Mesendoderm (in vitro differentiated cells): ENCODE data around the gene OPRM1.
"Not testable (repeated sequence)": the region's sequence is repeated elsewhere in the genome, so short reads cannot be mapped to it uniquely, and the experiment has no call there.

Experiments
- DNase-seq: peaks from one replicate; pipeline ENCODE4 v3.0.0; 2013
- H2AK5ac ChIP-seq: 2 replicates; pipeline ENCODE4 v1.6.1; 2013; ENCODE audit warnings: low read length, inconsistent platforms
- H2BK120ac ChIP-seq: 2 replicates; pipeline ENCODE4 v1.6.1; 2013; ENCODE audit warnings: low read depth, mild to moderate bottlenecking, low read length, moderate library complexity, mixed read lengths
- H2BK15ac ChIP-seq: replicated peaks from 2 replicates; pipeline ENCODE4 v1.6.1; 2013; ENCODE audit warnings: low read depth, mild to moderate bottlenecking, moderate library complexity
- H2BK5ac ChIP-seq: 2 replicates; pipeline ENCODE4 v1.6.1; 2013; ENCODE audit warnings: low read length, inconsistent platforms
- H3K18ac ChIP-seq: 2 replicates; pipeline ENCODE4 v1.6.1; 2013; ENCODE audit warnings: mild to moderate bottlenecking, low read length, mixed read lengths
- H3K23ac ChIP-seq: one replicate; pipeline ENCODE4 v1.6.1; 2013; ENCODE audit warnings: low read length
- H3K27ac ChIP-seq: 2 replicates; pipeline ENCODE4 v1.5.1; 2013; ENCODE audit warnings: low read depth, mild to moderate bottlenecking, inconsistent platforms, low read length, moderate library complexity
- H3K27me3 ChIP-seq: 2 replicates; pipeline ENCODE4 v1.6.1; 2013; ENCODE audit warnings: low read length, control low read depth, mild to moderate bottlenecking, inconsistent platforms; ENCODE audit not compliant: insufficient read depth, poor library complexity
- H3K36me3 ChIP-seq: 2 replicates; pipeline ENCODE4 v1.6.1; 2013; ENCODE audit warnings: low read length, inconsistent platforms; ENCODE audit not compliant: control insufficient read depth, insufficient read depth
- H3K4ac ChIP-seq: one replicate; pipeline ENCODE4 v1.6.1; 2013; ENCODE audit warnings: low read depth, mild to moderate bottlenecking, low read length, moderate library complexity
- H3K4me1 ChIP-seq: 2 replicates; pipeline ENCODE4 v1.6.1; 2013; ENCODE audit warnings: low read depth, low read length, inconsistent platforms; ENCODE audit not compliant: control insufficient read depth
- H3K4me2 ChIP-seq: 2 replicates; pipeline ENCODE4 v1.6.1; 2013; ENCODE audit warnings: low read length
- H3K4me3 ChIP-seq: 2 replicates; pipeline ENCODE4 v1.5.1; 2013; ENCODE audit warnings: mild to moderate bottlenecking, low read length
- H3K56ac ChIP-seq: one replicate; pipeline ENCODE4 v1.6.1; 2013; ENCODE audit warnings: low read length
- H3K79me1 ChIP-seq: 2 replicates; pipeline ENCODE4 v1.6.1; 2013; ENCODE audit warnings: low read length, inconsistent platforms
- H3K79me2 ChIP-seq: 2 replicates; pipeline ENCODE4 v1.6.1; 2013; ENCODE audit warnings: mild to moderate bottlenecking, low read length; ENCODE audit not compliant: control insufficient read depth, insufficient read depth
- H3K9ac ChIP-seq: 2 replicates; pipeline ENCODE4 v1.6.1; 2013; ENCODE audit warnings: low read length, inconsistent platforms
- H4K5ac ChIP-seq: one replicate; pipeline ENCODE4 v1.6.1; 2013; ENCODE audit warnings: low read length
- H4K8ac ChIP-seq: one replicate; pipeline ENCODE4 v1.6.1; 2013; ENCODE audit warnings: low read depth, mild to moderate bottlenecking, control low read depth, low read length, moderate library complexity
- WGBS: extraction: QIAGEN DNeasy Blood & Tissue Kit; methylation state at CpG from one replicate; pipeline ENCODE4 v1.1.7; 2013; ENCODE audit warnings: low lambda C conversion rate, missing lambda C conversion rate; ENCODE audit not compliant: insufficient coverage; ENCODE audit errors: extremely low coverage; 5-methylcytosine and 5-hydroxymethylcytosine counted together

Gene OPRM1

DNA sequence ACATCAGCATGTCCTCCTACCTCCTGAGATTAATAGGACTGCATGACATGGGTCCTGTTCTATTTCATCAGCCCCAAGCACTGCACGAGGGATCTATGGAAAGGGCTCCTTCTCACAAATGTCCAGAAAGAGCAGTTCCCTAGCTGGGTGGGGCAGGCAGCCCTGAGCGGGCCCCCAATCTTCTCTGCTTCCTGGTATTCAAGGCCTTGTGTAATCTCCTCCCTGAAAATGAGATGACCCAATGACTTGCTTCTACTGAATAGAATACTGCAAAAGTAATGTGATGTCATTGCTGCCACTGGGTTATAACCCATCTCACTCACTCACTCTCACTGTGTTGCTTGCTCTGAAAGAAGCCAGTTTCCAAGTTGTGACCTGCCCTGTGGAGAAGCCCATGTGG lies 126.4 kb downstream of the OPRM1 start:
- Histone ChIP-seq H3K4me3 (no peak overlapping the region), H3K4me2 (no peak overlapping the region), H4K5ac (no peak overlapping the region), H3K79me2 (no peaks in the 10 kb centered on the region), H3K9ac (no peak overlapping the region), H4K8ac (no peak overlapping the region), H2BK15ac (no peak overlapping the region), H3K27me3 (no peaks in the 10 kb centered on the region), H3K4ac (no peak overlapping the region), H2BK5ac (no peak overlapping the region), H3K36me3 (no peaks in the 10 kb centered on the region), H3K56ac (no peak overlapping the region), H3K18ac (no peak overlapping the region), H2AK5ac (no peak overlapping the region), H3K79me1 (no peaks in the 10 kb centered on the region), H3K4me1 (no peaks in the 10 kb centered on the region), H3K23ac (no peak overlapping the region), H3K27ac (no peak overlapping the region), H2BK120ac (no peak overlapping the region)
- no CpG with 5 or more reads among the region's 2 CpGs for WGBS
- DNase-seq, result no peak

DNA sequence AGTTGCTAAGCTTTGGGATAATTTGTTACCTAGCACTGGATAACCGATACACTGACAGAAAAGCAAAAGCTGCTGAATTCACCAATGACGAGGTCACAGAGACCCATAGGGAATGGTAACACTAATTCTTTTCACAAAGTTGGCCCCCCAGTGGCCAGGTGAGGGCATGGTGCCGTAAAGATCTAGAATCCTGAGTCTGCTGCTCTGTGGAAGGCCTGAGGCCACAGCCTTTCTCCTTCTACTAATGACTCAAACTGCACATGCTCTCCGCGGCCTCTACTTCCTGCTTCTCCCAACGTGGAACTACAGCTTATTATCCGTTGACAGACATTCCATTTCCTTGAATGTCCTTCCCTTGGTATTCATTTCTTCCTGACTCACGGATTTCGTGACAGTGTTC lies 127.1 kb downstream of the OPRM1 start:
- Histone ChIP-seq H3K79me1 (no peaks in the 10 kb centered on the region), H4K5ac (no peak overlapping the region), H3K4me1 (no peaks in the 10 kb centered on the region), H4K8ac (no peak overlapping the region), H3K79me2 (no peaks in the 10 kb centered on the region), H3K36me3 (no peaks in the 10 kb centered on the region), H3K27ac (no peak overlapping the region), H3K4ac (no peak overlapping the region), H3K56ac (no peak overlapping the region), H2BK120ac (no peak overlapping the region), H3K4me2 (no peak overlapping the region), H3K9ac (no peak overlapping the region), H3K27me3 (no peaks in the 10 kb centered on the region), H2BK5ac (no peak overlapping the region), H2AK5ac (no peak overlapping the region), H2BK15ac (no peak overlapping the region), H3K4me3 (no peak overlapping the region), H3K18ac (no peak overlapping the region), H3K23ac (no peak overlapping the region)
- no CpG with 5 or more reads among the region's 9 CpGs for WGBS
- peak; percentile 50 for DNase-seq

DNA sequence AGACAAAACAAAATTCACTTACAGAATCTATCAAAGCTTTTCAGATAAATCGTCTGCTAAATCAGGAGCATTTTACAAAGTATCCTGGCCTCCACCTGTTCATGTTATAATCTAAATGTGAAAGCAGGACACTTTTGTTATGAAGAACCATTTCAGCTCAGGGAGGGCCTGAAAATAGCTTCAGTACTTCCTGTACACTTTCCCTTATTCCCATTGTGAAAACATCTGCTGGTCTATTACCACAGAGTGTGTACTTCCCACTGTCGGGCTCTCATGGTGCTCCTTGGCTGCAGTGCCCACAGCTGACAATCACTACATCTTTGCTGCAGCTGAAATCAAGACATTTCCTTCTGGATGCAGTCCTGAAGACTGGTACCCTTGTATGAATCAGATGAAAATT lies 128.1 kb downstream of the OPRM1 start:
- Histone ChIP-seq H3K79me2 (no peaks in the 10 kb centered on the region), H3K27ac (no peak overlapping the region), H2BK120ac (no peak overlapping the region), H3K4ac (no peak overlapping the region), H3K4me3 (no peak overlapping the region), H3K4me1 (no peaks in the 10 kb centered on the region), H3K4me2 (no peak overlapping the region), H3K27me3 (no peaks in the 10 kb centered on the region), H3K56ac (no peak overlapping the region), H3K36me3 (no peaks in the 10 kb centered on the region), H3K9ac (no peak overlapping the region), H2BK5ac (no peak overlapping the region), H2AK5ac (no peak overlapping the region), H3K18ac (no peak overlapping the region), H3K23ac (no peak overlapping the region), H3K79me1 (no peaks in the 10 kb centered on the region), H2BK15ac (no peak overlapping the region), H4K8ac (no peak overlapping the region), H4K5ac (no peak overlapping the region)
- DNase-seq, result no peak
- WGBS, result no CpG with 5 or more reads among the region's 2 CpGs

DNA sequence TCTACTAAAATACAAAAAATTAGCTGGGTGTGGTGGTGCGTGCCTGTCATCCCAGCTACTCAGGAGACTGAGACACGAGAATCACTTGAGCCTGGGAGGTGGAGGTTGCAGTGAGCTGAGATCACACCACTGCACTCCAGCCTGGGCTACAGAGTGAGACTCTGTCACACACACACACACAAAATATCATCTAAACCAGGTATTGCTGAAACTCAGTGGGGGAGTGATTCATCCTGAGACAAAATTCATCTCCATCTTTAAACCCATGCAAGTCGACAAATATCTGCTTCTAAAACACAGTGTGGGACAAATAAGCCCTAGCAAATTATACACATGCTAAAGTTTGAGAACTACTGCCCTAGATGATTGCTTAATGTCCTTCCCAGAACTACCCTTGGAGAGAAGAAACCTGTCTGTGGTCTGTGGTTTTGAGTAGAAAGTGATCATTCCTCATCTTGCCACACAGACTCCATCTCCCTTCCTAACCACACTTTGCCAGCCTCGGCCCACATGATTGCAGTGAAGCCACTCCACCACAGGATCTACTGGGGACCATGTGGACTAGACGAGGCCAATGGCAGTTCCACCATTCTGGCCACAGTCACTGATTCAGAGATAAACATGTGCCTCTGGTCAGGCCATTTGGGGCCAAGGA lies 130.3 kb downstream of the OPRM1 start:
- Histone ChIP-seq H3K4me2 (no peak overlapping the region), H3K27ac (no peak overlapping the region), H3K23ac (no peak overlapping the region), H4K8ac (no peak overlapping the region), H3K4me1 (no peaks in the 10 kb centered on the region), H3K27me3 (no peaks in the 10 kb centered on the region), H3K36me3 (no peaks in the 10 kb centered on the region), H3K56ac (no peak overlapping the region), H2BK5ac (no peak overlapping the region), H4K5ac (no peak overlapping the region), H2AK5ac (no peak overlapping the region), H3K9ac (no peak overlapping the region), H3K18ac (no peak overlapping the region), H2BK15ac (no peak overlapping the region), H3K79me1 (no peaks in the 10 kb centered on the region), H3K4ac (no peak overlapping the region), H3K79me2 (no peaks in the 10 kb centered on the region), H2BK120ac (no peak overlapping the region), H3K4me3 (no peak overlapping the region)
- WGBS, result no CpG with 5 or more reads among the region's 5 CpGs
- DNase-seq, result no peak

DNA sequence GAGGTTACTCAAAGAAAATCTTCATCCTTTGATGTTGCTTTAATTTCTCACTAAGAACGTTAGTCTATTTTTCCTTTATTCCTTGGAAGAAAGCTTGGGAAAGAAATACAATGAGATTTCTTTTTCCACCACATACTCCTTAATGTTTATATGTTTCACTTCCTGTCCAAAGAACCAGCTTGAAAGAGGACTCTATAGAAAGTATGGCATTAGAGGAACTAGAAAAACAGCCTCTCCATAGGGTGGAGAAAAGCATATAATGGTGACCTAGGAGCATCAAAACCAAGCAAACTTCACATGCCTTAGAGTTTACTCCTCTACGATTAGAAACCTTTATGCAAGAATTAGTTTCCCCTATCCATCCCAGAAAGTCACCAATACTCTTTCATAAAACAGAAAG lies 131.1 kb downstream of the OPRM1 start:
- Histone ChIP-seq H3K4me3 (no peak overlapping the region), H3K36me3 (no peaks in the 10 kb centered on the region), H2AK5ac (no peak overlapping the region), H2BK15ac (no peak overlapping the region), H3K18ac (no peak overlapping the region), H3K27ac (no peak overlapping the region), H3K23ac (no peak overlapping the region), H3K4ac (no peak overlapping the region), H3K4me2 (no peak overlapping the region), H4K8ac (no peak overlapping the region), H2BK5ac (no peak overlapping the region), H4K5ac (no peak overlapping the region), H3K79me2 (no peaks in the 10 kb centered on the region), H3K9ac (no peak overlapping the region), H3K4me1 (no peaks in the 10 kb centered on the region), H3K56ac (no peak overlapping the region), H3K27me3 (no peaks in the 10 kb centered on the region), H2BK120ac (no peak overlapping the region), H3K79me1 (no peaks in the 10 kb centered on the region)
- DNase-seq, result no peak
- WGBS, result no CpG with 5 or more reads among the region's 2 CpGs

DNA sequence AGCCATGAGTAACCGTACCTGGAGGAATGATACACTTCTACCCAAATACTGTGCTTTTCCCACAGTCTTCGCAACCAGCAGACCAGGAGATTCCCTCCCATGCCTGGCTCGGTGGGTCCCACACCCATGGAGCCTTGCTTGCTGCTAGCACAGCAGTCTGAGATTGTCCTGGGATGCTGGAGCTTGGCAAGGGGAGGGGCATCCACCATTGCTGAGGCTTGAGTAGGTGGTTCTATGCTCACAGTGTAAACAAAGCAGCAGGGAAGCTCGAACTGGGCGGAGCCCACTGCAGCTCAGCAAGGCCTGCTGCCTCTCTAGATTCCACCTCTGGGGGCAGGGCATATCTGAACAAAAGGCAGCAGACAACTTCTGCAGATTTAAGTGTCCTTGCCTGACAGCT lies 133.4 kb downstream of the OPRM1 start:
- not testable (repeated sequence) for DNase-seq

More for the DNA sequence above, 133.4 kb downstream of the OPRM1 start:
- not testable (repeated sequence) for H3K9ac ChIP-seq, H2AK5ac ChIP-seq, H2BK5ac ChIP-seq, H2BK15ac ChIP-seq, H2BK120ac ChIP-seq, H3K36me3 ChIP-seq, H3K79me1 ChIP-seq, H3K18ac ChIP-seq, H3K27me3 ChIP-seq, H3K4me2 ChIP-seq, H3K79me2 ChIP-seq, H3K27ac ChIP-seq, H3K4me3 ChIP-seq, H4K5ac ChIP-seq, H4K8ac ChIP-seq, H3K4me1 ChIP-seq, H3K56ac ChIP-seq, H3K4ac ChIP-seq, H3K23ac ChIP-seq
- no CpG with 5 or more reads among the region's 5 CpGs for WGBS
